HG02798 (cell line): Measurements from ENCODE around the gene RIMBP2.

Experiments
- ATAC-seq: cut with Tn5 transposase; IDR thresholded peaks from one replicate; pipeline ENCODE4 v1.9.1; 2021; ENCODE audit warnings: mild to moderate bottlenecking; ENCODE audit not compliant: unreplicated experiment, poor library complexity

Gene RIMBP2

DNA sequence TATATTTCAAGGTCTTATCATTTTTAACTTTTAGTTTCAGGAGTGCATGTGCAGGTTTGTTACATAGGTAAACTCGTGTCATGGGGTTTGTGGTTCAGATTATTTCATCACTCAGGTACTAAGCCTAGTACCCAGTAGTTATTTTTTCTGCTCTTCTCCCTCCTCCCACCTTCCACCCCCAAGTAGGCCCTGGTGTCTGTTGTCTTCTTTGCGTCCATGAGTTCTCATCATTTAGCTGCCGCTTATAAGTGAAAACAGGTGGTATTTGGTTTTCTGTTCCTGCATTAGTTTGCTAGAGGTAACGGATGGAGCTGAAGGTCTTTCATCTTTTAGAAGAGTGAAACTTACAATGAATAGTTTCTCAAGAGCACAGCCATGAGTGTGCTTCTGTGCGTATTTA is 354.0 kb downstream of the RIMBP2 start:
- no peak for ATAC-seq

DNA sequence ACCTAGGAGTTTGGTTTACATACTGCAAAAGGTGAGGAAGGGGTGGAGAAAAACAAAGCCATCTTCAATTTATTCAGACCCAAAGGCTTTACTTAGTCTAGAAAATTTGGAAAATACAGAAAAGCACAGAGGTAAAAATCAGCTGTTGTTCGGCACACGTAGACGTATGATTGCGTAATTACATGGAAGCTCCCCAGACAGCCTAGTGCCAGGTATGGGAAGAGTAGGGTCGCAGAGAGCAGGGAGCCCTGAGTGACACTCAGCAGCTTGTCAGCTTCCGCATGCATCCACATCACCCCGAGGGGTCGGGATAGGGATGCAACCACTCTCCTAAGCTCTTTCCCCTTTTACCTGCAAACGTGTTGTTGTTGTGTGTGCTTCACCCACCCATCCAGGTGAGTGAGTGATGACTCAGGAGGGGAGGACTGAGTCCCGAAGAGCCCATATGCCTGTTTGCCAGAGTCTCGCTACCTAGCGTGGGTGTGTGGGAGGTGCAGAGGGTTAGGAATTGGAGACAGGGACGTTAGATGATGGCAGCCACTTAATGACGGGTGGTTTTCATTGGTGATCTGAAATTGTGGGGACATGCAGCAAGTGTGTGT is 358.3 kb downstream of the RIMBP2 start:
- no peak for ATAC-seq

GRCh38 chr12:130357241-130357640 is 358.9 kb downstream of the RIMBP2 start:
- no peak for ATAC-seq

GRCh38 chr12:130356222-130356621 is 359.9 kb downstream of the RIMBP2 start:
- no peak for ATAC-seq

GRCh38 chr12:130354407-130354806 is 361.7 kb downstream of the RIMBP2 start:
- no peak for ATAC-seq

- no peak for ATAC-seq
These were observed 363.0 kb downstream of the RIMBP2 start for GRCh38 chr12:130353081-130353480.

GRCh38 chr12:130351326-130351725 is 364.8 kb downstream of the RIMBP2 start:
- ATAC-seq, result no peak

- no peak for ATAC-seq
These were observed 365.4 kb downstream of the RIMBP2 start for GRCh38 chr12:130350715-130351114.

DNA sequence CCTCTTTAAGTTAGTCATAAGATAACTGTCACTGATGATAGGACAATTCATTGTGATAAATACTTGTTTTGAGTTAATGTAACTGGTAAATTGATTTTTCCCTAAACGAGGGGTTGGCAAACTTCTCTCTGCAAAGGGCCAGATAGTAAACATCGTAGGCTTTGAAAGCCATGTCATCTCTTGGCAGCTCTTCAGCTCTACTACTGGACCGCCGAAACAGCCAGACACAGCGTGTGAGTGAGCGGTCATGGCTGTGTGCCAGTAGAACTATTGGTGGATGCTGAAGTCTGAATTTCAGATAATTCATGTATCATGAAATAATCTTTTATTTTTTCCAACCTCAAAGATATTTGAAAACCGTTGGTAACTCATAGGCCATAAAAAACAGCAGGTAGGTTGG is 368.5 kb downstream of the RIMBP2 start:
- ATAC-seq, result no peak
